Neural crest cell (in vitro differentiated cells): ENCODE measurements around the gene RALY. TPM values are rescaled to one million over a fixed set of nuclear protein-coding genes. Genes with fewer than 3 reads are reported as not detected.

Source experiments
- DNase-seq: peaks from one replicate; pipeline ENCODE4 v3.0.0; 2021; ENCODE audit warnings: low read depth, mixed read lengths, low spot score
- H3K27ac Mint-ChIP-seq: one replicate; pipeline ENCODE4 v1.8.0; 2021; ENCODE audit warnings: mild to moderate bottlenecking, mixed read lengths; ENCODE audit not compliant: unreplicated experiment
- H3K27me3 Mint-ChIP-seq: 2 replicates; pipeline ENCODE4 v1.8.0; 2021; ENCODE audit warnings: low read depth, mild to moderate bottlenecking, mixed read lengths
- H3K36me3 Mint-ChIP-seq: 2 replicates; pipeline ENCODE4 v1.8.0; 2021; ENCODE audit warnings: low read depth, mild to moderate bottlenecking, mixed read lengths
- H3K4me1 Mint-ChIP-seq: 2 replicates; pipeline ENCODE4 v1.8.0; 2021; ENCODE audit warnings: mixed read lengths
- H3K4me3 Mint-ChIP-seq: one replicate; pipeline ENCODE4 v1.8.0; 2021; ENCODE audit warnings: mild to moderate bottlenecking, mixed read lengths
- H3K9me3 Mint-ChIP-seq: 2 replicates; pipeline ENCODE4 v1.8.0; 2021; ENCODE audit warnings: mixed read lengths
- total RNA-seq: library from RNA; stranded (reverse); gene quantifications from 2 replicates; pipeline ENCODE4 v1.2.1, GENCODE V29; 2021
- TF ChIP-seq, protein P1 (sequence below): fragments of 200-600 bp; sonication (generic); conservative IDR thresholded peaks from 2 replicates; pipeline ENCODE4 v1.5.0; 2021; ENCODE audit warnings: antibody characterized with exemption, mild to moderate bottlenecking

Gene RALY
- total RNA-seq, 1 donor from 2014 or later = 313 TPM

DNA sequence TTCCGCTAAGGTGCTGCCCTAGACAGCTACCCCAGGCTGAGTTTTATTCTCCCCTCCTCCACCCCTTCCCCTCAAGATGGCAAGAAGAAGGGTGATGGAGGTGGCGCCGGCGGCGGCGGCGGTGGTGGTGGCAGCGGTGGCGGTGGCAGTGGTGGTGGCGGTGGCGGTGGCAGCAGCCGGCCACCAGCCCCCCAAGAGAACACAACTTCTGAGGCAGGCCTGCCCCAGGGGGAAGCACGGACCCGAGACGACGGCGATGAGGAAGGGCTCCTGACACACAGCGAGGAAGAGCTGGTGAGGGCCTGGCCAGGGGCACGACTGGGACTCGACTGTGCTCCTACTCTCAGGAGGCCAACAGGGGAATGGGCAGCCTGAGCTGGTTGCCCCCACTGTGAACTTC is 83.2 kb downstream of the RALY start:
- TF ChIP-seq, protein P1, sequence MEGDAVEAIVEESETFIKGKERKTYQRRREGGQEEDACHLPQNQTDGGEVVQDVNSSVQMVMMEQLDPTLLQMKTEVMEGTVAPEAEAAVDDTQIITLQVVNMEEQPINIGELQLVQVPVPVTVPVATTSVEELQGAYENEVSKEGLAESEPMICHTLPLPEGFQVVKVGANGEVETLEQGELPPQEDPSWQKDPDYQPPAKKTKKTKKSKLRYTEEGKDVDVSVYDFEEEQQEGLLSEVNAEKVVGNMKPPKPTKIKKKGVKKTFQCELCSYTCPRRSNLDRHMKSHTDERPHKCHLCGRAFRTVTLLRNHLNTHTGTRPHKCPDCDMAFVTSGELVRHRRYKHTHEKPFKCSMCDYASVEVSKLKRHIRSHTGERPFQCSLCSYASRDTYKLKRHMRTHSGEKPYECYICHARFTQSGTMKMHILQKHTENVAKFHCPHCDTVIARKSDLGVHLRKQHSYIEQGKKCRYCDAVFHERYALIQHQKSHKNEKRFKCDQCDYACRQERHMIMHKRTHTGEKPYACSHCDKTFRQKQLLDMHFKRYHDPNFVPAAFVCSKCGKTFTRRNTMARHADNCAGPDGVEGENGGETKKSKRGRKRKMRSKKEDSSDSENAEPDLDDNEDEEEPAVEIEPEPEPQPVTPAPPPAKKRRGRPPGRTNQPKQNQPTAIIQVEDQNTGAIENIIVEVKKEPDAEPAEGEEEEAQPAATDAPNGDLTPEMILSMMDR = no peak
- no peaks in the 10 kb centered on the region for H3K4me1 Mint-ChIP-seq
- H3K36me3 Mint-ChIP-seq = peaks cover 10% of the 10 kb centered on the region

DNA sequence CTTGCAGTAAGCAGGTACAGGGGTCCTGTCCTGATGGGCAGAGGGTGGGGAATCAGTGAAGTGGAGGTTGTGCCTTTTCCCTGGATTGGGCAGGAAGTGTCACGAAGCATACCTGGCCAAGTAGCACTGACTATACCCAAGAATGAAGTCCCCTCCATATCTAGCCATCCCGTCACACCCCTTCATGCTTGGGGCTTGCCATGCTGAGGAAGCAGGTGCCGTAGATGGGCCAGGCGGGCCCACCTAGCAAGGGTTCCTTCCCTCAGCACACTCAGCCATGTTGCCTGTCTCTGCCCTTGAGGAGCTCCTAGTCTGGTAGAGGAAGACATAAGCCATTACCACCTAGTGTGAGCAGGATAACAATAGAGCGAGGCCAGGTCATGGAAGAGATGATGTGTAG is 84.8 kb downstream of the RALY start:
- Mint-ChIP-seq H3K4me1 (no peaks in the 10 kb centered on the region), H3K27me3 (no peaks in the 10 kb centered on the region), H3K36me3 (peaks cover 11% of the 10 kb centered on the region), H3K27ac (no peak overlapping the region), H3K9me3 (no peaks in the 10 kb centered on the region), H3K4me3 (no peak overlapping the region)
- TF ChIP-seq, protein P1 = no peak
- no peak for DNase-seq

More for the DNA sequence above, 83.2 kb downstream of the RALY start:
- Mint-ChIP-seq H3K27ac (no peak overlapping the region), H3K4me3 (no peak overlapping the region), H3K9me3 (no peaks in the 10 kb centered on the region), H3K27me3 (no peaks in the 10 kb centered on the region)
- no peak for DNase-seq

DNA sequence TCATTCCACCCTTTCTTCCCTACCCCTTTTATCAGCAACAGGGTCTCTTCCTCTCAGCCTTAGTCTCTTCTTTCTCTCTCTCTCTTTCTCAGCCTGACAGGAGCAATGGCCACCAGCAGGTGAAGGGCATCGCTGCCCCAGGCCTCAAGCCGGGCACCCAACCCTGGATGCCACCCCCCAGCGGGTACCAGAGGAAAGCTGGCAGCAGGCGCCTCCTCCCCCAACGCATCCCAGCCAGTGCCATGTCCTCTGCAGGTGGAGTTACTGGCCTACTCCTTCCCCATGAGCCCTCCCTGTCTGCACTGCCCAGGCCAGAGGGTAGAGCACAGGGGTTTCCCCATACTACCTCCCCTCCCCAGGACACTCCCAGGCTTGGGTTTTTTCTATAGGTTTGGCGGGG is 86.1 kb downstream of the RALY start:
- peaks cover 2% of the 10 kb centered on the region for H3K27me3 Mint-ChIP-seq
- H3K9me3 Mint-ChIP-seq = no peaks in the 10 kb centered on the region
- peaks cover 20% of the 10 kb centered on the region for H3K36me3 Mint-ChIP-seq
- no peak overlapping the region for H3K4me3 Mint-ChIP-seq
- no peak for DNase-seq
- H3K27ac Mint-ChIP-seq = no peak overlapping the region
- H3K4me1 Mint-ChIP-seq = peaks cover 4% of the 10 kb centered on the region
- TF ChIP-seq, protein P1 = no peak

DNA sequence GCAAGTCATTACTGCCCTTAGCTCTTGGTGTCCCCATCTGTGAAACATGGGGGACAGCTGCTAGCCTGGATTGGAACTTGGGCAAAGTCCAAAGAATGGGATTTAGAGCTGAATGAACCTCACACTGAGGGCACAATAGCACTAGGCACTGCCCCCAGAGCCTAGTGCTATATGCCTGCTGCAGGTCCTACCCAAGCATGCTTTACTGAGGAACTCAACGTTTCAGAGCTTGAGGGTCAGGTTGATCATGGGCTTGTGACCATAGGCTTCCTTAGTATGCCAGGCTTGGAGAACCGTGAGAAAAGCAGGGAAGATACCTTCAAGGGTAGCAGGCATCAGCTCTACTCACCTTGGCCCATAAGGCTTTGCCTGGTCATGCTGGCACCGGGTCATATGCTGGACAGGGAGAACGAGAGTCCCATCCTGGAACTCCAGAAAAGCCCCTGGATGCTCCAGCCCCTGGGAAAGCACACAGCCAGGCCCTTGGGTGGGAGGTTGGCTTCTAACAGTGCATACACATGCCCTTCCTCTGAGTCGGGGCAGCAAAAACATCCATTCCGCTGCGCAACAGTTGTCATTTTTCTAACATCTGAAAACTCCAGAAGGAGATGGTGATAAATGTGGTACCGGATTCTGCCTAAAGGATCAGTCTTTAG is 88.6 kb downstream of the RALY start:
- H3K27me3 Mint-ChIP-seq = peaks cover 2% of the 10 kb centered on the region
- no peak overlapping the region for H3K27ac Mint-ChIP-seq
- H3K4me1 Mint-ChIP-seq = peaks cover 4% of the 10 kb centered on the region
- H3K9me3 Mint-ChIP-seq = no peaks in the 10 kb centered on the region
- peaks cover 27% of the 10 kb centered on the region for H3K36me3 Mint-ChIP-seq
- H3K4me3 Mint-ChIP-seq = no peak overlapping the region
- no peak for DNase-seq
- TF ChIP-seq, protein P1 = no peak

DNA sequence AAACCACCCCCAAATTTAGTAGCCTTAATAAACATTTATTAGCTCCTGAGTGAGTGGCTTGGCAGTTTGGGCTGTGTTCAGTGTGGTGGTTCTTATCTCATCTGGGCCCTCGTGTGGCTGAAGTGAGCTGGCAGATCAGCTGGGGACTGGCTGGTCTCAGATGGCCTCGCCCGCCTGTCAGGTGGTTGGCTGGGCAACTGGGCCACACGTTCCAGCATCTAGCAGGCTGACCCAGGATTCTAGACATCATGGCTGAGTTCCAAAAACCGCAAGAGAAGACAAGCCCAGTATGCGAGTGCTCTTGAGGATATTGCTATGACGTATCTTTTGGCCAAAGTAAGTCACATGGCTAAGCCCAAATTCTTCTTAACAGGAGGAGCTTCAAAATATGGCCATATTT is 89.4 kb downstream of the RALY start:
- Mint-ChIP-seq H3K27ac (no peak overlapping the region), H3K27me3 (peaks cover 2% of the 10 kb centered on the region), H3K4me3 (no peak overlapping the region), H3K36me3 (peaks cover 31% of the 10 kb centered on the region), H3K4me1 (peaks cover 4% of the 10 kb centered on the region), H3K9me3 (no peaks in the 10 kb centered on the region)
- TF ChIP-seq, protein P1 = no peak
- DNase-seq = no peak
